HG03439 (cell line): Measurements from ENCODE around the gene ADAMTS15.

ENCODE experiments used
- ATAC-seq: cut with Tn5 transposase; IDR thresholded peaks from one replicate; pipeline ENCODE4 v1.9.1; 2021; ENCODE audit warnings: mild to moderate bottlenecking, moderate library complexity; ENCODE audit not compliant: unreplicated experiment

The ADAMTS15 gene

GRCh38 chr11:130510407-130511006 lies 62.1 kb downstream of the ADAMTS15 start:
- no peak for ATAC-seq

GRCh38 chr11:130511765-130512164 lies 63.3 kb downstream of the ADAMTS15 start:
- no peak for ATAC-seq

- ATAC-seq, result no peak
Observed at GRCh38 chr11:130512662-130513061, 64.2 kb downstream of the ADAMTS15 start.

- ATAC-seq, result no peak
Observed at GRCh38 chr11:130513132-130513531, 64.7 kb downstream of the ADAMTS15 start.

- ATAC-seq, result no peak
Observed at GRCh38 chr11:130514316-130514715, 65.9 kb downstream of the ADAMTS15 start.

- no peak for ATAC-seq
Observed at GRCh38 chr11:130514851-130515250, 66.4 kb downstream of the ADAMTS15 start.

- ATAC-seq, result no peak
Observed at GRCh38 chr11:130515829-130516553, 67.5 kb downstream of the ADAMTS15 start.

- no peak for ATAC-seq
Observed at GRCh38 chr11:130516554-130517505, 68.4 kb downstream of the ADAMTS15 start.

- ATAC-seq, result no peak
Observed at GRCh38 chr11:130518164-130518680, 69.8 kb downstream of the ADAMTS15 start.

GRCh38 chr11:130519128-130519932 lies 70.9 kb downstream of the ADAMTS15 start:
- no peak for ATAC-seq

- no peak for ATAC-seq
Observed at GRCh38 chr11:130520271-130520671, 71.8 kb downstream of the ADAMTS15 start.

- ATAC-seq, result no peak
Observed at GRCh38 chr11:130522284-130522961, 74.0 kb downstream of the ADAMTS15 start.

GRCh38 chr11:130523166-130523565 lies 74.7 kb downstream of the ADAMTS15 start:
- ATAC-seq, result no peak

- ATAC-seq, result no peak
Observed at GRCh38 chr11:130523609-130524008, 75.2 kb downstream of the ADAMTS15 start.

- ATAC-seq, result no peak
Observed at GRCh38 chr11:130524132-130524790, 75.8 kb downstream of the ADAMTS15 start.

GRCh38 chr11:130525307-130525706 lies 76.9 kb downstream of the ADAMTS15 start:
- ATAC-seq, result no peak
